GM20431 (cell line): ENCODE results near the gene KRABD2.
"Not testable (repeated sequence)": the region's sequence is repeated elsewhere in the genome, so short reads cannot be mapped to it uniquely, and the experiment has no call there.

ENCODE experiments used
- in situ Hi-C: fragments of 300-500 bp; cut with MseI, MboI; formaldehyde crosslinking; loops from one replicate; pipeline ENCODE4 v1.15.0; 2020; ENCODE audit warnings: low sequenced_read_pairs; ENCODE audit not compliant: unreplicated experiment

Gene KRABD2

GRCh38 chr17:8376271-8377067, at the start of gene KRABD2:
KRABD2 (minus strand) TSS chr17:8376704.
- in situ Hi-C loops, result no loop called here

- in situ Hi-C loops, result no loop called here
Observed at GRCh38 chr17:8421571-8421970, 45.1 kb upstream of the KRABD2 start.

- in situ Hi-C loops, result no loop called here
Observed at GRCh38 chr17:8420041-8420934, 43.8 kb upstream of the KRABD2 start.

GRCh38 chr17:8419305-8419704, 42.8 kb upstream of the KRABD2 start:
- in situ Hi-C loops, result loop anchor here (10.0 kb wide), 1 partner anchor 325 kb away; the partner anchor contains the start of gene CCDC42

GRCh38 chr17:8418471-8418870, 42.0 kb upstream of the KRABD2 start:
- in situ Hi-C loops, result loop anchor here (10.0 kb wide), 1 partner anchor 326 kb away; the partner anchor contains the start of gene CCDC42

- in situ Hi-C loops, result loop anchor here (10.0 kb wide), 1 partner anchor 327 kb away; the partner anchor contains the start of gene CCDC42
Observed at GRCh38 chr17:8417806-8418205, 41.3 kb upstream of the KRABD2 start.

GRCh38 chr17:8413938-8414337, 37.4 kb upstream of the KRABD2 start:
- in situ Hi-C loops, result loop anchor here (10.0 kb wide), 1 partner anchor 331 kb away; the partner anchor contains the start of gene CCDC42

GRCh38 chr17:8413328-8413727, 36.8 kb upstream of the KRABD2 start:
- in situ Hi-C loops, result loop anchor here (10.0 kb wide), 1 partner anchor 331 kb away; the partner anchor contains the start of gene CCDC42

- in situ Hi-C loops, result loop anchor here (10.0 kb wide), 1 partner anchor 333 kb away; the partner anchor contains the start of gene CCDC42
Observed at GRCh38 chr17:8412089-8412488, 35.6 kb upstream of the KRABD2 start.

GRCh38 chr17:8410883-8411238, 34.4 kb upstream of the KRABD2 start:
- in situ Hi-C loops, result loop anchor here (10.0 kb wide), 1 partner anchor 334 kb away; the partner anchor contains the start of gene CCDC42

- in situ Hi-C loops, result loop anchor here (10.0 kb wide), 1 partner anchor 335 kb away; the partner anchor contains the start of gene CCDC42
Observed at GRCh38 chr17:8409966-8410882, 33.7 kb upstream of the KRABD2 start.

- in situ Hi-C loops, result no loop called here
Observed at GRCh38 chr17:8408371-8408770, 31.9 kb upstream of the KRABD2 start.

GRCh38 chr17:8406174-8406573, 29.7 kb upstream of the KRABD2 start:
- in situ Hi-C loops, result no loop called here

- in situ Hi-C loops, result no loop called here
Observed at GRCh38 chr17:8405499-8406016, 29.1 kb upstream of the KRABD2 start.

GRCh38 chr17:8402921-8403536, 26.5 kb upstream of the KRABD2 start:
- in situ Hi-C loops, result no loop called here

- in situ Hi-C loops, result no loop called here
Observed at GRCh38 chr17:8401107-8401506, 24.6 kb upstream of the KRABD2 start.

GRCh38 chr17:8398980-8399379, 22.5 kb upstream of the KRABD2 start:
- in situ Hi-C loops, result no loop called here

- in situ Hi-C loops, result no loop called here
Observed at GRCh38 chr17:8397636-8398035, 21.1 kb upstream of the KRABD2 start, which contains the start of gene RNF222. RNF222 (minus strand) TSS chr17:8397827; CDS start chr17:8393461, 4,366 bp downstream.

- in situ Hi-C loops, result not testable (repeated sequence)
Observed at GRCh38 chr17:8394497-8394896, 18.0 kb upstream of the KRABD2 start.
